KG1 (cell line): ENCODE measurements around the gene AKAP6.
"Not testable (repeated sequence)": the region's sequence is repeated elsewhere in the genome, so short reads cannot be mapped to it uniquely, and the experiment has no call there.

Source experiments
- DNase-seq: peaks from one replicate; lab custom pipeline; 2025; lab: John Stamatoyannopoulos, UW

The AKAP6 gene

DNA sequence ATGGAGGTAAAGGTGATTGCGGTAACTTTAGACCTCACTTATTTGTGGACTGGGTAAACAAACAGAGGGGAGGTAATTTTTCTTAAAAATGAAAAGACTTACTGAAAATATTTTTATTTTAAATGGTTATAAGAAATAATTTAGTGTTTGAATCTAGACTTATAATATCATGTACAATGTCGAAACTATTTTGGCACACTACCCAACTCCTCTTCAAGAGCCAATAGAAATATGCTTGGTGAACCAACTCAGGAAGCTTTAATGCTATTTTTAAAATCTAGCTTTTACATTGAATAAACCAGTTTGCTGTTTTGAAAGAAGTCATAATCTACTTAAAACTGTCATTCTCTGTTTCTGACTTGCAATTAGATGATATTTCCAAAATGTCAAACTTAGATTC, 433.8 kb downstream of the AKAP6 start:
- DNase-seq, result no peak

DNA sequence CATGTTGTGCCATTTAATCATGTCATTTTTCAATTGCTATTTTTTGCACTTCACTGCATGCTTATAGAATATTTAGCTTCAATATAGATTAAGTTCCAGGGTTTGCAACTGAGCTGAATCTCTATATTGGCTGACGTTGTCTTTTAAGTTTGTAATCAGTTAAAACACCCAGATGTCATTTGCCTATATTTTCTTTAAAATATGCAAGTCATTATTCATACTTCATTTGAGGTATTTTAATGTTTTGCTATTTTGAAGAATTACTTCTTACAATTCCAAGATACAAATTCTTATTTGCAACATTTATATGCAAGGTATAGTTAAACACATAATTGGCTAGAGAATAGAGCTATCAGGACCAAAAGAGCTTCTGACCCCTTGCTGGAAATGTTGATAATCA, 434.6 kb downstream of the AKAP6 start:
- DNase-seq, result no peak

DNA sequence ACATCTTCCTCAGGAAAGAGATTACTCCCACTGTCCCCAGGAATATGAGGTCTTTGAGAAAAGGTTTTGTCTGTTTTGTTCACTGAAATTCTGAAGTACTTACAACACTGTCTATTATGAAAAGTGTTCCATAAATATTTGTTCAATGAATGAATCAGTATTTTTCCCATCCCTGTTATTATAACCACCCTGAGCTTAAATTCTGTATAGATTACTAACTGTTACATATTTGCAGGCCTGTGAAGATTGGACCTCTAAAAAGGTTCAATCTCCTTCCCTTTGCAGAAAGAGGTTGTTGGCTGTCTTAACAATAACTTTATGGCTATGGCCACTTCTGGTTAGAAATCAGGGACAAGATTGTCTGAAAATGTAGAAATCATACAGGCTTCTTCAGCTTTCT, 435.0 kb downstream of the AKAP6 start:
- no peak for DNase-seq

DNA sequence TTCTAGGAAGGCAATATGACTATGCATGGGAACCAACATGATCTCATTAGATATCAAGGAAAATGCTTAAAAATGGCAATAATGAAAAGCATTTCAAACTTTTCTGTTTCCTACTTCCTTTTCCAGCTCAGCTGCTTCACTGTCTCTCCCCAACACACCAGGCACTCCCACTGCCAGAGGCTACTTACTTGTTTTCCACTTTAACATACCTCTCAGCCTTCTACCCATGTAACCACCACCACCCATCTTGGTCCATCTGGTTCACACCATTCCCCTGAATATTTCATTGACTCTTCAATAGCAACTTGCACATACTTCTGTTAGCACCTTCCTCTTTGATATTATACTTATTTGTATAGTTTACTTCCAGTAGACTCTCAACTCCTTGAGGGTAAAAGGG, 441.3 kb downstream of the AKAP6 start:
- no peak for DNase-seq

DNA sequence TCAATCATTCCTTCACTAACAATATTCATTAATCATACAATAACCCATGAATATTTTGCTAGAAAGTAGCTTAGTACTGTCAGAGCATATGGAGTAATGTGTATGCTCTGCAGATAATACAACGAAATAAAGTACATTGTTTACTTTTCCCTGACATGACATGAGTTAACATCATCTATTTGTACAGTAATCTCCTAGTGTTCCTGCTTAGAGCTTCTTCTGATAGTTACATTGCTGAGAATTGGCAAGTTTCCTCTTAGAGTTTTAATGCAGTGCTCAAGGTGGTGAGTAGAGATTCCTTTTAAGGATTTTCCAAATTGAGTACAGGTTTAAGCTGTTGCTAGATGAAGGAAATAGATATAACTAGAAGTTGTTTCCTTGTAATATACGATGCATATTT, 445.1 kb downstream of the AKAP6 start:
- no peak for DNase-seq

DNA sequence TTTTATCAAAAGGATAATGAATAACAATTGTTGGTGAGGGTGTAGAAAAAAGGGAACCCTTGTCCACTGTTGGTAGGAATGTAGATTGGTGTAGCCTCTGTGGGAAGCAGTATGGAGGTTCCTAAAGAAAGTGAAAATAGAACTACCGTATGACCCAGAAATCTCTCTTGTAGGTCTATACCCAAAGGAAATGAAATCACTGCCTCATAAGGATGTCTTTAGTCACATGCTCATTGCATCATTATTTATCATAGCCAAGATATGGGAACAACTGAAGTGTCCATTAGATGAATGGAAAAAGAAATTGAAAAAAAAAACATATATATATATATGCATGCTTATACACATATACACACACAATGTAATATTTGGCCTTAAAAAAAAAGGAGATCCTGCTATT, 450.7 kb downstream of the AKAP6 start:
- no peak for DNase-seq

DNA sequence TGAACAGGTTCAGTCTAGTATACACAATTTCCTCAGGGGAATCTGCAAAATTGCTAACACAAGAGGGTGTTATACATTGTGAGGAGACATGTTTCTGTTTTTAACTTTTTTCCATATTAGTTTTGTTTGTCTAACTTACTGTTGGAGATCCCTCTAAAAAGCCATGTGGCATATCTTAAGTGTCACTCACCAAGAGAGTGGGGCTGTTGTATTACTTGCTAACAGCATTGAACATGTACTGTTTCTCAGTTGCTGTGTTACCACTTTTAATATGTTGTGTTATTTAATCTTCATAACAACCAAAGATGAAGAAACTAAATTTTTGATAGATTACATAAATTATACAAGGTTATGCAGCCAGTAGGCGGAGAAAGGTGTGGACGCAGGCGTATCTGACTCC, 455.3 kb downstream of the AKAP6 start:
- DNase-seq, result no peak

DNA sequence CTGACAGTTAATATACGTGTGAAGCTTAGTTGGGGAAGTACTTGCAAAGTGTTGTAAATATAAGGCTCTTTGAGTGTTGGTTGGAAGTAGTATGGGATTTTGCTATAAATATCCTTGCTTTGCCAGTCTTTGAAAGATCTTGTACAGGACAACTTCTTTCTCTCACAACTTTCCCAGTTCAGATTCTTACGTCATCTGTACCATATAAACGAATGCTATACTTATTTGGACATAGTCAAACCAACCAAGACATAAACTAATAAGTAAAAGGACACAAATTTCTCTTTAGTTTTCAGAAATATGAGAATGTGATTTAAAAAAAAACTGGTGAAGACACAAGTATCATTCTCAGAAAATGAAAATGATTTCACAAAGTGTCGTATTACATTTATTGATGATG, 456.5 kb downstream of the AKAP6 start:
- no peak for DNase-seq

DNA sequence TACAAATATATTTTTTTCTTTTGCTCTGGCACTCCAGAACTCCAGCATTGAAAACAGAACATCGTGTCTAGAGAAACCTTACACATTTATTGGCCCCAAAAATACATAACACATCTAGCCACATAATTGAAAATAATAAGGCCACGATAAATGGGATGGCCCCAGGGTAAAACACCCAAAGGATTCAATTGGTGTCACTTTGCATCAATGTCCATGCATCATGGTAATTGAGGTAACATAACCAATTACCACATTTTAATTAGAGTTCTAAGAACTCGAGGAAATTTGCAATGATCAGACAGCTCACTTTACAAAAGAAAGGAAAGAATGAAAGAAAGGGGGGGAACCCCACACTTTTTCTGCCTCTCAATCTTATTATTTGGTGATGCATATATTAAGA, 457.8 kb downstream of the AKAP6 start:
- no peak for DNase-seq

DNA sequence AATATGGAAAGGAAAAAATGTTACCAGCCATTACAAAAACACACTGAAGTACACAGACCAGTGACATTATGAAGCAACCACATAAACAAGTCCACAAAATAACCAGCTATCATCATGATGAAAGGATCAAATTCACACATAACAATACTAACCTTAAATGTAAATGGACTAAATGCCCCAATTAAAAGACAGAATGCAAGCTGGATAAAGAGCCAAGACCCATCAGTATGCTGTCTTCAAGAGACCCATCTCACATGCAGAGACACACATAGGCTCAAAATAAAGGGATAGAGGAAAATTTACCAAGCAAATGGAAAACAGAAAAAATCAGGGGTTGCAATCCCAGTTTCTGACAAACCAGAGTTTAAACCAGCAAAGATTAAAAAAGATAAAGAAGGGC, 463.9 kb downstream of the AKAP6 start:
- DNase-seq, result not testable (repeated sequence)

DNA sequence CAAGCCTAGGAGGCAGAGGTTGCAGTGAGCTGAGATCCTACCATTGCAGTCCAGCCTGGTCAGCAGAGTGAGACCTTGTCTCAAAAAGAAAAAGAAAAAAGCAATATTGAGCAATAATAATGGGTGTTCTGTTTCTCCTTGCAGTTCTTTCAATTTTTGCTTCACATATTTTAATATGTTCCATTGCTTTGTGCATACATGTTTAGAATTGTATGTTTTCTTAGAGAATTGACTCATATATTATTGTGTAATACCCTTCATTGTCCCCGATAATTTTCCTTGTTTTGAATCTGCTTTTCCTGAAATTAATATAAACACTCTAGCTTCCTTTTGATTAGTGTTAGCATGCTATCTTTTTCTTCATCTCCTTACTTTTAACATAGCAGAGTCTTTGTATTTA, 471.2 kb downstream of the AKAP6 start:
- no peak for DNase-seq

DNA sequence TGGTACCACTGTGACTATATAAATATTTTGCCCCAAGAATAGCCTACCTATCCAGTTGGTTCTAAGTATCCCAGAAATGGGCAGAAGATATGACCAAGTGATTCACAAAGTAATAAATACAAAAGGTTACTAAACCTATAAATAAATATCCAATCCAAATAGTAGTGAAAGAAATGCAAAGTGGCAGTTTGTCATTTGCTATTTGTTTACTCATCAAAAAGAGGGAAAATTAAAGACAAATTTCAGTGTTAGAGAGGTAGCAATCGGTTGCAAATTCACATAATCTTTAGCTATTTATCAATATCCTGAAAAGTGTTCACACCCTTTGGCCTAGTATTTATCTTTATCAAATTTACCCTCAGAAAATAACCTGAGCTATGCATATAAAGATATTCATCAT, 473.2 kb downstream of the AKAP6 start:
- no peak for DNase-seq

DNA sequence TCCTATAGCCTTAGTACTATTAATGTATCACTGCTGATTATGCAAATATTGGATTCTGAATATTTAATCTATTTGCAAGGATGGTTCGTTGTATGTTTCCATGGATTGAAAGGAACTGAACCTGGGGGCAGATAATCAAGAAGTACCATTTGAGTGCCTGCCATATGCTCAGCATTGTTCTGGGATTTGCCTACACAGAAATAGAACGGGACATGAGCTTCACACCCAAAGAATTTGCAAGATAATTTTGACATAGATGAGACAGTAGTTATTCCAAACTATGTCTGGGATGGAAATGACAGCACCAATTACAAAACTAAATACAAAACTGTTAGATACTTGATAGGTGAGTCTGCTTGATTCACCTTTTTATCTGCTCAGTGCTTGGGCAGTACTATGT, 476.9 kb downstream of the AKAP6 start:
- DNase-seq, result no peak

DNA sequence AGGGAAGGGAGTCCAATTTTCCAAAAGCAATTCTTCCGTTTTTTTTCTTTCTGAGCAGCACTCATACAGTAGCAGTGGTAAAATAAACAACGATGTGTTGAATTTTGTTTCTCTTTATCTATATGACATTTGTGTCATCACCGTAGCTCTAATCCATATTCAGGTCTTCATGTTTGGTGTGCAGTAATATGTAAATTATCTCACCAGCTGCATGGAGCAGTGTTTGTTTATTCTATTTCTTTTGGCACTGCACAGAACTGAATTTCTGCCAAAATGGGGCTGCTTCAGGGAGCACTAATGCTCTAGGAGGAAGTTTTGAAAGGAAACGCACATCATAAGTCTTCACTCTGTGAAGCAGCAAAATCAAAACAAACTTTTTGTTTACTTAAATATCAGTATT, 479.5 kb downstream of the AKAP6 start:
- DNase-seq, result no peak

DNA sequence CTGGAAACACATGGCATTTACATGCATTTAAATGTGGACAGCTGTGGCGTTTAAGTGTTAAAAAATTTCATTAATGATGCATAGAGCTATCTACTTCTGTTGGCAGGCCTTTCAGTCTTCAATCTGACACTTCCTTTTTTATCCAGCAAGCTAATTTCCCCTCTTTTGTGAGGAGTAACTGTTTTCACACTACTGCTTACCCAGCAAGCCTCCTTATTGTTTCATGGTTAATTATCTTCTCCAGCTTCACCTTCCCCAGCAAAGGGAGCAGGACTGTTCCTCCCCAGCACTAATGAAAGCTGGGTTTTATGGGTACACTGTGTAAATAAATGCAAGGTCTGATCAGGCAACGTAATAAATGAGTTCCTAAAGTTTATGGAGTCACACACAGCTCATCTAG, 480.2 kb downstream of the AKAP6 start:
- DNase-seq, result no peak

DNA sequence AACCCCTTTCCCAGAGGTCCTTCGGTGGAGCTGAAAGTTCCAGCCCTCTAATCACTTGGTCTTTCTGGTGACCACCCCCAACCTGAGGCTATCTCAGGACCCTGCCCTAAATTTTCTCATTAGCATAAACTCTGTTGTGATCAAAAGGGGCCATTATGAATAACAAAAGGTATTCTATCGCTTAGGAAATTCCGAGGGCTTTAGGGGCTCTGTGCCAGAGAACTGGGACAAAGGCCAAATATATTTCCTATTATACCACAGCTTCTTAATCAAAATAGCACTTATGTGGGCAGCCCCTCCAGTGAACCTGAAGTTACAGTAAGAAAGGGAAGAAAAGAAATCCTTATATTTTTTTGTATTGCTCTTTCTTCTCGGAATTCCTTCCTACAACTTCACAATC, 484.3 kb downstream of the AKAP6 start:
- DNase-seq, result no peak

DNA sequence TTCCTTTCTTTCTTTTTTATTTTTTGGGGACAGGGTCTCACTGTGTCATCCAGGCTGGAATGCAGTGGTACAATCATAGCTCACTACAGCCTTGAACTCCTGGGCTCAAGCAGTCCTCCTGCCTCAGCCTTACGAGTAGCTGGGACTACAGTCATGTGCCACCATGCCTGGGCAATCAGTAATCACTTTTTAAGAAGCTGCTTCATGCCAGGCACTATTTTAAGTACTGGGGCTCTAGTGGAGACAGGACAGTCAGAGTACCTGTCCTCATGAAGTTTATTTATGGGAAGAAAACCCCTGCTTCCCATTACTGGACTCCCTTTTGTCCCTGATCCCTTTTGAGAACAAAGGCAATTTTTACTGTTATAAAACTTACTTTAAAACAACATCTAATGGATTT, 485.6 kb downstream of the AKAP6 start:
- DNase-seq, result no peak

DNA sequence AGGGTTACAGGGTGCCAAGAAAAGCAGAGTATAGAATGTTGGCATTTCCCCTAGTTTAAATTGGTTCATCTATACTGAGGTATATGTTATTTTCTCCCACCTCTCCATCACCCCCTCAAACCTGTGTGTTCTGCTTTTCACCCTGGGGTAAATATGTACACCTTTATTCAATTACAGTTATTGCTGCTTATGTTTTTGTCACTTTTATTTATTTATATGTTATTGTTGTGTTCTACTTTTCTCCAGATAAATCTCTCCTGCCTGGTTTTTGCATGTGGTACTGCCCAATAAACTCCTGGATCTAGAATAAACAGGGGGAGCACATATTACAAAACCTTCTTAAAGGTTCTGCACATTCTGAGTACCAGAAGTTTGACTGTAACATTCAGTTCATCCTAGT, 487.5 kb downstream of the AKAP6 start:
- DNase-seq, result no peak

DNA sequence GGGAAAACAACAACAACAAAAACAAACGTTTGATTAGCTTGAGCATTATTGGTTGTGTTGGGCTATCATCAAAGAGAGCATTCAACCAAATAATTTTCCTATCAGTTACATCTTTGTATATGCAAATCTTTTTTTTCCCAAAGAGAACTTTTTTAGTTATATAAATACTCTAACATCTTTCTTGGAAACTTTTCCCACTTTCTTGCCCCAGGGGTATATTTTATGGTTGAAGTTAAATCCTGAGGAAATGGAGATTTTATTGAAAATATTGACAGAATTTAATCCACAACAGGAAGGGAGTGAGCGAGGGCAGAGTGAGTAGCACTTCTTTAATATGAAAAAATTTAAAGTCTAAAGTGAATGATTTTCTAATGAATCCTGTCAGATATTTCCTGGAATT, 488.7 kb downstream of the AKAP6 start:
- no peak for DNase-seq

DNA sequence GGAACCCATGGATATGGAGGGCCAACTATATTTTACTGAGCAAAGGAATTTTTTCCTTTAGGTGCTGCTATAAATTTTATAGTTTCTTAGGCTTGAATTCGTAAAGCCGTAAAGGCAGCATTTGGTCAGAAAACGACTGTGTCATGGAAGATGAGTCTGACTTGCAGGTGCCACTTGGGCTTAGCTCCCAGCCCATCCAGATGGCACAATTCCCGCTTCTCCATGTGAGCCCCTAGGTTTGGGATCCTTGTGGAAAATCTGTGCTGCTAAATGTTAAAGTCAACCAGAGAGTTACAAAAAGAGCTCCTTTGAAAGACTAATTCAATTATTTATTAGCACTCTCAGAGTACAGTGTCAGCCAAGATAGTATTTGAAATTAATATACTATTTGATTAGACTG, 489.5 kb downstream of the AKAP6 start:
- DNase-seq, result no peak

DNA sequence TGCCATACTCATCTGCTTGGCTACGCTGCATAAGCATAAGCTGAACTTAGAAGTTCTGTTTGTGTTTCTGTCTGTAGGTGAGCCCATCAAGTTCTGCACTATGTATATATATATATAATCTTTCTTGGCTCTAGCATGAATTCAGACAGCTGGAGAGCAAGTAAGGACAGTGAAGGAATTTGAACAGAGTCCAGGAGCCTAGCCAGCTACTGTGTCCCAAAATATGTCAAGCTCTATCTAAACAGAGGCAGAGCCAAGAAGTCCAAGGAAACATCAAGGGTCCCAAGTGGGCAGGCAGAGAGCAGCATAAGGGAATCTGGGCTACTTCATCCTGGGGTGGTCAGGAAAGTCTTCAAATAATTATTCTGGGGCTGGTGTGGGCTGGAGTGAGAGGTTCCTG, 491.1 kb downstream of the AKAP6 start:
- no peak for DNase-seq

DNA sequence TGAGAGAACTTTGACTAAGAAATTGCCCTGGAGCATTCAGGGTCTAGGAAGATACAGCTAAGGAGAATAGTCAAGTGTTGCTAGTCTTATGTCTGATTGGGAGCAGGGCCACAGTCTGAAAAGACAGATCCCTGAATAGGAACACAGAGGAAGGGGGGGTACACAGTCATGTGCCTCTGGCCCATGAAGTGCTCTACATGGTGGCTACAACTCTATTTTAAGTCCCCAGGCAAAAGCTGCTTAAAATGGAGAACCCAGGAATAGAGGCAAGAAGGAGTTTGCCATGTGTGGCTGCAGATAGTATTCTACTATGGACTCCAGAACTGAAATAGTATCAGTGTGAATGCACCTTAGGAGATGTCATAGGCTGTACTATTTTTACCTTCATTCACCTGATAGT, 491.6 kb downstream of the AKAP6 start:
- no peak for DNase-seq

DNA sequence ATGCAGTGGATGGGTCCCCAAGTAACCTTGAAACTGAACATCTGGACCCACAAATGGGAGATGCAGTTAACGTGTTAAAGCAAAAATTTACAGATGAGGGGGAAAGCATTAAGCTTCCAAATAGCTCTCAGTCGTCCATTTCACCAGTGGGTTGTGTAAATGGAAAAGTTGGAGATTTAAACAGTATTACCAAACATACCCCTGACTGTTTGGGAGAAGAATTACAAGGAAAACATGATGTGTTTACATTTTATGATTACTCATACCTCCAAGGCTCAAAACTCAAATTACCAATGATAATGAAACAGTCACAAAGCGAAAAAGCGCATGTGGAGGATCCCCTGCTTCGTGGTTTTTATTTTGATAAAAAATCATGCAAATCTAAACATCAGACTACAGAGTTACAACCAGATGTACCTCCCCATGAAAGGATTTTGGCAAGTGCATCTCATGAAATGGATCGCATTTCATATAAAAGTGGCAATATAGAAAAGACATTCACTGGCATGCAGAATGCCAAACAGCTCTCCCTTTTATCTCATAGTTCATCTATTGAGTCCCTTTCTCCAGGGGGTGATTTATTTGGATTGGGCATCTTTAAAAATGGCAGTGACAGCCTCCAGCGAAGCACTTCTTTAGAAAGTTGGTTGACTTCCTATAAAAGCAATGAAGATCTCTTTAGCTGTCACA, 493.0 kb downstream of the AKAP6 start:
- DNase-seq, result no peak

DNA sequence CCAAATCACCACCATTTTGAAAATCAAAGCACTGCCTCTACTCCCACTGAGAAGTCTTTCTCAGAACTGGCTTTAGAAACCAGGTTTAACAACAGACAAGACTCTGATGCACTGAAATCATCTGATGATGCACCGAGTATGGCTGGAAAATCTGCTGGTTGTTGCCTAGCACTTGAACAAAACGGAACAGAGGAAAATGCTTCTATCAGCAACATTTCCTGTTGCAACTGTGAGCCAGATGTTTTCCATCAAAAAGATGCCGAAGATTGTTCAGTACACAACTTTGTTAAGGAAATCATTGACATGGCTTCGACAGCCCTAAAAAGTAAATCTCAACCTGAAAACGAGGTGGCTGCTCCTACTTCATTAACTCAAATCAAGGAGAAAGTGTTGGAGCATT, 494.6 kb downstream of the AKAP6 start:
- DNase-seq, result no peak

DNA sequence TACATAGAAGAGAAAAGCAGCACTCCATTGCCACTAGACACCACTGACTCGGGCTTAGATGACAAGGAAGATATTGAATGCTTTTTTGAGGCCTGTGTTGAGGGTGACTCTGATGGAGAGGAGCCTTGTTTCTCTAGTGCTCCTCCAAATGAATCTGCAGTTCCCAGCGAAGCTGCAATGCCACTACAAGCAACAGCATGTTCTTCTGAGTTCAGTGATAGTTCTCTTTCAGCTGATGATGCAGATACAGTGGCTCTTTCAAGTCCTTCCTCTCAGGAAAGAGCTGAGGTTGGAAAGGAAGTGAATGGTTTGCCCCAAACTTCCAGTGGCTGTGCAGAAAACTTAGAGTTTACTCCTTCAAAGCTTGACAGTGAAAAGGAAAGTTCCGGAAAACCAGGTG, 495.1 kb downstream of the AKAP6 start:
- DNase-seq, result no peak
